MM.1S (cell line): ENCODE data around the gene BSDC1.

ENCODE experiments used
- DNase-seq: peaks from one replicate; pipeline ENCODE4 v3.0.0-alpha.2; 2015
- H2AFZ ChIP-seq: fragments of 300-600 bp; sonication (generic); 2 replicates; pipeline ENCODE4 v1.6.0; 2016; ENCODE audit warnings: antibody characterized with exemption, low read length
- H3F3A ChIP-seq: fragments of 300-600 bp; sonication (generic); 2 replicates; pipeline ENCODE4 v1.6.1; 2016; ENCODE audit warnings: mild to moderate bottlenecking, antibody characterized with exemption, low read length, moderate library complexity, mixed read lengths; ENCODE audit not compliant: insufficient read depth
- H3K27ac ChIP-seq: fragments of 300-600 bp; sonication (generic); 2 replicates; pipeline ENCODE4 v1.5.1; 2016; ENCODE audit warnings: mild to moderate bottlenecking, low read length
- H3K27me3 ChIP-seq: fragments of 300-600 bp; sonication (generic); replicated peaks from 2 replicates; pipeline ENCODE4 v1.6.0; 2016; ENCODE audit warnings: low read length; ENCODE audit not compliant: insufficient read depth
- H3K36me3 ChIP-seq: fragments of 300-600 bp; sonication (generic); replicated peaks from 2 replicates; pipeline ENCODE4 v1.6.1; 2016; ENCODE audit warnings: mild to moderate bottlenecking, low read length, mixed read lengths; ENCODE audit not compliant: insufficient read depth
- H3K4me1 ChIP-seq: fragments of 300-600 bp; sonication (generic); 2 replicates; pipeline ENCODE4 v1.6.1; 2016; ENCODE audit warnings: low read length, mixed read lengths
- H3K4me2 ChIP-seq: fragments of 300-600 bp; sonication (generic); 2 replicates; pipeline ENCODE4 v1.6.0; 2016; ENCODE audit warnings: low read depth, low read length
- H3K4me3 ChIP-seq: fragments of 300-600 bp; sonication (generic); 2 replicates; pipeline ENCODE4 v1.5.1; 2016; ENCODE audit warnings: low read length, mixed read lengths
- H3K79me2 ChIP-seq: fragments of 300-600 bp; sonication (generic); 2 replicates; pipeline ENCODE4 v1.6.1; 2016; ENCODE audit warnings: mixed run types, low read length, mixed read lengths
- H3K9ac ChIP-seq: fragments of 300-600 bp; sonication (generic); 2 replicates; pipeline ENCODE4 v1.6.1; 2016; ENCODE audit warnings: low read length, mixed read lengths
- H3K9me2 ChIP-seq: fragments of 300-600 bp; sonication (generic); replicated peaks from 2 replicates; pipeline ENCODE4 v1.6.1; 2016; ENCODE audit warnings: mild to moderate bottlenecking, low read length, mixed read lengths; ENCODE audit not compliant: insufficient read depth
- H3K9me3 ChIP-seq: fragments of 300-600 bp; sonication (generic); replicated peaks from 2 replicates; pipeline ENCODE4 v1.6.1; 2016; ENCODE audit warnings: mild to moderate bottlenecking, low read length, mixed read lengths; ENCODE audit not compliant: insufficient read depth
- H4K20me1 ChIP-seq: fragments of 300-600 bp; sonication (generic); 2 replicates; pipeline ENCODE4 v1.6.1; 2016; ENCODE audit warnings: mild to moderate bottlenecking, low read length, moderate library complexity, mixed read lengths; ENCODE audit not compliant: insufficient read depth
- EZH2 ChIP-seq: fragments of 300-600 bp; sonication (generic); optimal IDR thresholded peaks from 2 replicates; pipeline ENCODE3; 2017; ENCODE audit warnings: low read depth, mild to moderate bottlenecking, antibody characterized with exemption, low read length, mixed read lengths
- EZH2phosphoT487 ChIP-seq: fragments of 300-600 bp; sonication (generic); IDR thresholded peaks from 2 replicates; pipeline ENCODE4 v1.6.1; 2018; ENCODE audit warnings: antibody characterized with exemption, low read length
- TF ChIP-seq, protein P1 (sequence below): fragments of 300-600 bp; sonication (generic); IDR thresholded peaks from 2 replicates; pipeline ENCODE4 v1.5.1; 2016; ENCODE audit warnings: antibody characterized with exemption, low read length, mixed read lengths

The BSDC1 gene

DNA sequence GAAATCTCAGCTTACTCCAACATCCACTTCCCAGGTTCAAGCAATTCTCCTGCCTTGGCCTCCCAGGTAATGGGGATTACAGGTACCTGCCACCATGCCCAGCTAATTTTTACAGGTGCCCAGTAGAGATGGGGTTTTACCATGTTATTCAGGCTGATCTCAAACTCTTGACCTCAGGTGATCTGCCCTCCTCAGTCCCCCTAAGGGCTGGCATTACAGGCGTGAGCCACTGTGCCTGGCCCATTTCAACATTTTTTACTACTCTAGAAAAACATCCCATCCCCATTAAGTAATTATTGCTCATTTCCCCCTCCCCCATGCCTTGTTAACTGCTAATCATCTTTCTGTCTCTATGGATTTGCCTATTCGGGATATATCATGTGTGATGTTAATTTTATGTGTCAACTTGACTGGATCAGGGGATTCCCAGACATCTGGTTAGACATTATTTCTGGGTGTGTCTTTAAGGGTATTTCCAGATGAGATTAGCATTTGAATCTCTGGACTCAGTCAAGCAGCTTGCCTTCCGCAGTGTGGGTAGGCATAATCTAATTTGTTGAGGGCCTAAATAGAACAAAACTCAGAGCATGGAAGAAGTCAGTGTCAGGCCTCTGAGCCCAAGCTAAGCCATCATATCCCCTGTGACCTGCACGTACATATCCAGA, 37.6 kb upstream of the BSDC1 start:
- no peaks in the 10 kb centered on the region for H4K20me1 ChIP-seq
- H3K4me3 ChIP-seq, result no peak overlapping the region
- no peak overlapping the region for H3K27ac ChIP-seq
- H3K9me2 ChIP-seq, result no peaks in the 10 kb centered on the region
- no peaks in the 10 kb centered on the region for H3K9me3 ChIP-seq
- H3K9ac ChIP-seq, result no peak overlapping the region
- H3K27me3 ChIP-seq, result no peaks in the 10 kb centered on the region
- H3K36me3 ChIP-seq, result no peaks in the 10 kb centered on the region
- no peak overlapping the region for H2AFZ ChIP-seq
- TF ChIP-seq EZH2 (no peak), EZH2phosphoT487 (no peak)
- TF ChIP-seq, protein P1, sequence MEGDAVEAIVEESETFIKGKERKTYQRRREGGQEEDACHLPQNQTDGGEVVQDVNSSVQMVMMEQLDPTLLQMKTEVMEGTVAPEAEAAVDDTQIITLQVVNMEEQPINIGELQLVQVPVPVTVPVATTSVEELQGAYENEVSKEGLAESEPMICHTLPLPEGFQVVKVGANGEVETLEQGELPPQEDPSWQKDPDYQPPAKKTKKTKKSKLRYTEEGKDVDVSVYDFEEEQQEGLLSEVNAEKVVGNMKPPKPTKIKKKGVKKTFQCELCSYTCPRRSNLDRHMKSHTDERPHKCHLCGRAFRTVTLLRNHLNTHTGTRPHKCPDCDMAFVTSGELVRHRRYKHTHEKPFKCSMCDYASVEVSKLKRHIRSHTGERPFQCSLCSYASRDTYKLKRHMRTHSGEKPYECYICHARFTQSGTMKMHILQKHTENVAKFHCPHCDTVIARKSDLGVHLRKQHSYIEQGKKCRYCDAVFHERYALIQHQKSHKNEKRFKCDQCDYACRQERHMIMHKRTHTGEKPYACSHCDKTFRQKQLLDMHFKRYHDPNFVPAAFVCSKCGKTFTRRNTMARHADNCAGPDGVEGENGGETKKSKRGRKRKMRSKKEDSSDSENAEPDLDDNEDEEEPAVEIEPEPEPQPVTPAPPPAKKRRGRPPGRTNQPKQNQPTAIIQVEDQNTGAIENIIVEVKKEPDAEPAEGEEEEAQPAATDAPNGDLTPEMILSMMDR, result no peak
- no peak overlapping the region for H3K4me2 ChIP-seq
- H3F3A ChIP-seq, result no peaks in the 10 kb centered on the region
- H3K79me2 ChIP-seq, result no peaks in the 10 kb centered on the region
- no peaks in the 10 kb centered on the region for H3K4me1 ChIP-seq
- no peak for DNase-seq

- Histone ChIP-seq H4K20me1 (no peaks in the 10 kb centered on the region), H3K27ac (no peak overlapping the region), H2AFZ (no peak overlapping the region), H3K4me2 (no peak overlapping the region), H3K36me3 (no peaks in the 10 kb centered on the region), H3K27me3 (no peaks in the 10 kb centered on the region), H3K9ac (no peak overlapping the region), H3K4me1 (no peaks in the 10 kb centered on the region), H3K79me2 (no peaks in the 10 kb centered on the region), H3K9me2 (no peaks in the 10 kb centered on the region), H3F3A (no peaks in the 10 kb centered on the region), H3K9me3 (no peaks in the 10 kb centered on the region), H3K4me3 (no peak overlapping the region)
- TF ChIP-seq EZH2phosphoT487 (no peak), EZH2 (no peak)
- TF ChIP-seq, protein P1, result no peak
- DNase-seq, result no peak
Observed at GRCh38 chr1:32427264-32427963, 33.2 kb upstream of the BSDC1 start.

- no peak overlapping the region for H3K4me2 ChIP-seq
- no peak overlapping the region for H3K4me3 ChIP-seq
- no peak overlapping the region for H2AFZ ChIP-seq
- no peaks in the 10 kb centered on the region for H3K36me3 ChIP-seq
- H3K27ac ChIP-seq, result no peak overlapping the region
- H3K27me3 ChIP-seq, result no peaks in the 10 kb centered on the region
- TF ChIP-seq, protein P1, result no peak
- no peak for DNase-seq
- no peaks in the 10 kb centered on the region for H3K79me2 ChIP-seq
- no peaks in the 10 kb centered on the region for H3K9me3 ChIP-seq
- no peaks in the 10 kb centered on the region for H4K20me1 ChIP-seq
- H3K4me1 ChIP-seq, result no peaks in the 10 kb centered on the region
- no peak overlapping the region for H3K9ac ChIP-seq
- no peaks in the 10 kb centered on the region for H3F3A ChIP-seq
- no peaks in the 10 kb centered on the region for H3K9me2 ChIP-seq
Observed at GRCh38 chr1:32426489-32427255, 32.4 kb upstream of the BSDC1 start.
